ENCODE measurements around the gene CCDC9. TPM values are rescaled to one million over a fixed set of nuclear protein-coding genes. Genes with fewer than 3 reads are reported as not detected.
A peak's percentile ranks its signal among the peaks of the same experiment; 100 is the strongest.

CCDC9 gene
- total RNA-seq, 1 experiment from 2014 or later, result 36.9 TPM

GRCh38 chr19:47280183-47280797 is 24.0 kb downstream of the CCDC9 start:
- no CpG with 5 or more reads among the region's 13 CpGs for WGBS (ENCODE audit: extremely low coverage, insufficient read length, low lambda C conversion rate)
- Histone ChIP-seq H2AFZ (ENCODE audit: low read length) (no peak overlapping the region), H2BK120ac (ENCODE audit: low read depth, low read length, poor library complexity, severe bottlenecking) (no peak overlapping the region), H2BK5ac (ENCODE audit: insufficient read length, low read length) (no peak overlapping the region), H3K4me2 (ENCODE audit: insufficient read depth, insufficient read length, low read length) (no peak overlapping the region), H2BK15ac (ENCODE audit: low read depth, low read length) (no peak overlapping the region), H2BK12ac (ENCODE audit: insufficient read length, low read depth, low read length) (no peak overlapping the region), H3K18ac (ENCODE audit: insufficient read length, low read depth, low read length) (no peak overlapping the region), H3K27me3 (ENCODE audit: insufficient read depth, low read length) (no peaks in the 10 kb centered on the region), H2BK20ac (ENCODE audit: low read depth, low read length, poor library complexity, severe bottlenecking) (no peak overlapping the region), H3K56ac (ENCODE audit: insufficient read length, low read depth, low read length) (no peak overlapping the region), H3K4ac (ENCODE audit: low read depth, low read length) (no peak overlapping the region), H3K27ac (ENCODE audit: insufficient read length, low read depth, low read length) (no peak overlapping the region), H3K23me2 (ENCODE audit: insufficient read length, low read depth, low read length, poor library complexity, severe bottlenecking) (peaks cover 1% of the 10 kb centered on the region), H4K5ac (ENCODE audit: insufficient read length, low read depth, low read length) (no peak overlapping the region), H3T11ph (ENCODE audit: low read length) (no peak overlapping the region), H4K91ac (ENCODE audit: insufficient read length, low read depth, low read length) (no peak overlapping the region), H3K79me1 (ENCODE audit: insufficient read depth, low read depth, low read length, poor library complexity, severe bottlenecking) (no peaks in the 10 kb centered on the region), H3K9me3 (ENCODE audit: control insufficient read depth, low read depth, low read length) (no peaks in the 10 kb centered on the region), H3K23ac (ENCODE audit: insufficient read length, low read depth, low read length) (no peak overlapping the region), H3K4me1 (ENCODE audit: insufficient read depth, low read length) (no peaks in the 10 kb centered on the region), H2AK5ac (ENCODE audit: insufficient read length, low read length) (no peak overlapping the region), H3K9ac (ENCODE audit: extremely low read depth, insufficient read length, low read length) (no peak overlapping the region), H4K20me1 (ENCODE audit: control insufficient read depth, insufficient read depth, insufficient read length) (no peaks in the 10 kb centered on the region), H3K79me2 (ENCODE audit: insufficient read depth, low read length) (no peaks in the 10 kb centered on the region), H3K14ac (ENCODE audit: insufficient read depth, low read length) (no peak overlapping the region), H4K8ac (replicated peaks; ENCODE audit: insufficient read length, low read depth, low read length) (no peak overlapping the region)
- Mint-ChIP-seq H3K4me1 (peaks cover 7 to 11% of the 10 kb centered on the region in 2 experiments), H3K4me3 (0 out of 5 replicates have a peak overlapping the region, but pooled peaks of 1 of the 2 experiments have one; percentile 46), H3K27ac (no peak overlapping the region; a peak in 1 of 7 replicates), H3K9me3 (no peaks in the 10 kb centered on the region; a peak in 1 of 5 replicates), H3K36me3 (ENCODE audit: insufficient read depth in 1 of 3, low read depth in 3 of 3) (peaks cover 2 to 11% (median 6%) of the 10 kb centered on the region in 3 experiments; a peak in 4 of 7 replicates), H3K27me3 (ENCODE audit: low read depth) (peaks cover 11% of the 10 kb centered on the region)
- TF ChIP-seq CTCF (conservative IDR thresholded peaks at IDR 0.05), result peak; percentile 71
- DNase-seq, result peak; percentile 85

Measured in H9 (cell line).